GM23338 (cell line): Measurements from ENCODE around the gene SIVA1. TPM values are rescaled to one million over a fixed set of nuclear protein-coding genes. Genes with fewer than 3 reads are reported as not detected.

ENCODE experiments used
- ATAC-seq: fragments of 200-7000 bp; cut with Tn5 transposase; 3 replicates; pipeline ENCODE4 v1.9.1; 2020
- DNase-seq: peaks from one replicate; pipeline ENCODE4 v3.0.0-alpha.2; 2015; ENCODE audit warnings: low spot score
- H2AFZ ChIP-seq: fragments of 200-600 bp; sonication (generic); 2 replicates; pipeline ENCODE4 v1.8.0; 2016; ENCODE audit warnings: antibody characterized with exemption, mild to moderate bottlenecking, moderate library complexity
- H3F3A ChIP-seq: fragments of 200-600 bp; sonication (generic); replicated peaks from 2 replicates; pipeline ENCODE4 v1.8.0; 2017; ENCODE audit warnings: antibody characterized with exemption, mixed run types, low read depth
- H3K27ac ChIP-seq: fragments of 200-600 bp; sonication (generic); 2 replicates; pipeline ENCODE4 v1.6.1; 2016; ENCODE audit warnings: low read depth
- H3K27me3 ChIP-seq: fragments of 200-600 bp; sonication (generic); 2 replicates; pipeline ENCODE4 v1.8.0; 2016; ENCODE audit warnings: mild to moderate bottlenecking, mixed run types, moderate library complexity; ENCODE audit not compliant: insufficient read depth
- H3K36me3 ChIP-seq: fragments of 200-600 bp; sonication (generic); 2 replicates; pipeline ENCODE4 v1.8.0; 2016; ENCODE audit warnings: mild to moderate bottlenecking; ENCODE audit not compliant: insufficient read depth
- H3K4me1 ChIP-seq: fragments of 200-600 bp; sonication (generic); 2 replicates; pipeline ENCODE4 v1.8.0; 2016; ENCODE audit warnings: mild to moderate bottlenecking, moderate library complexity; ENCODE audit not compliant: insufficient read depth
- H3K4me2 ChIP-seq: fragments of 200-600 bp; sonication (generic); 2 replicates; pipeline ENCODE4 v1.7.1; 2017; ENCODE audit warnings: mixed run types
- H3K4me3 ChIP-seq: fragments of 200-600 bp; sonication (generic); 2 replicates; pipeline ENCODE4 v1.6.1; 2016; ENCODE audit warnings: mixed run types
- H3K79me2 ChIP-seq: fragments of 200-600 bp; sonication (generic); replicated peaks from 2 replicates; pipeline ENCODE4 v1.8.0; 2017; ENCODE audit warnings: mild to moderate bottlenecking; ENCODE audit not compliant: insufficient read depth
- H3K9me2 ChIP-seq: fragments of 200-600 bp; sonication (generic); 2 replicates; pipeline ENCODE4 v1.8.0; 2017; ENCODE audit not compliant: insufficient read depth
- H4K20me1 ChIP-seq: fragments of 200-600 bp; sonication (generic); replicated peaks from 2 replicates; pipeline ENCODE4 v1.8.0; 2017; ENCODE audit warnings: mild to moderate bottlenecking; ENCODE audit not compliant: insufficient read depth
- H3K27ac Mint-ChIP-seq: 2 replicates; pipeline ENCODE4 v1.8.0; 2020; ENCODE audit warnings: inconsistent platforms, mild to moderate bottlenecking, moderate library complexity, mixed read lengths
- H3K27me3 Mint-ChIP-seq: 3 replicates; pipeline ENCODE4 v1.8.0; 2022; ENCODE audit warnings: low read depth, mild to moderate bottlenecking, moderate library complexity, mixed read lengths, inconsistent platforms; ENCODE audit not compliant: insufficient read depth, poor library complexity
- H3K36me3 Mint-ChIP-seq: 3 replicates; pipeline ENCODE4 v1.8.0; 2021; ENCODE audit warnings: low read depth, mild to moderate bottlenecking, inconsistent platforms, moderate library complexity, mixed read lengths
- H3K4me1 Mint-ChIP-seq: 3 replicates; pipeline ENCODE4 v1.8.0; 2020; ENCODE audit warnings: mild to moderate bottlenecking, inconsistent platforms, mixed read lengths
- H3K4me3 Mint-ChIP-seq: 3 replicates; pipeline ENCODE4 v1.8.0; 2021; ENCODE audit warnings: moderate library complexity, mild to moderate bottlenecking, inconsistent platforms, mixed read lengths
- H3K9me3 Mint-ChIP-seq: 3 replicates; pipeline ENCODE4 v1.8.0; 2020; ENCODE audit warnings: moderate library complexity, mild to moderate bottlenecking, inconsistent platforms, mixed read lengths
- EZH2 ChIP-seq: fragments of 200-600 bp; sonication (generic); IDR thresholded peaks from one replicate; pipeline ENCODE4 v1.8.0; 2017; ENCODE audit warnings: antibody characterized with exemption, mild to moderate bottlenecking, low read depth; ENCODE audit not compliant: unreplicated experiment
- EZH2phosphoT487 ChIP-seq: fragments of 200-600 bp; sonication (generic); IDR thresholded peaks from one replicate; pipeline ENCODE4 v1.8.1; 2018; ENCODE audit warnings: antibody characterized with exemption; ENCODE audit not compliant: unreplicated experiment
- JUNB ChIP-seq: IDR thresholded peaks from one replicate; pipeline ENCODE4 v1.6.1; 2016; ENCODE audit warnings: antibody characterized with exemption; ENCODE audit not compliant: unreplicated experiment
- POLR2AphosphoS5 ChIP-seq: IDR thresholded peaks from 2 replicates; pipeline ENCODE4 v1.6.1; 2016; ENCODE audit warnings: antibody characterized with exemption, low read depth
- STAT1 ChIP-seq: IDR thresholded peaks from one replicate; pipeline ENCODE4 v1.6.1; 2016; ENCODE audit warnings: antibody characterized with exemption; ENCODE audit not compliant: unreplicated experiment
- ZNF331 ChIP-seq: fragments of 250-450 bp; sonication (Bioruptor Pico); IDR thresholded peaks from 2 replicates; pipeline ENCODE4 v1.5.0; 2020; ENCODE audit warnings: low read depth, mild to moderate bottlenecking, moderate library complexity
- polyA plus RNA-seq: library from polyadenylated mRNA; unstranded; fragments of >200 nt; fragmentation: Nextera tagmentation; extraction: Ambion mirVana; gene quantifications from 2 replicates; pipeline ENCODE4 v1.2.1, GENCODE V29; 2016
- total RNA-seq: library from RNA; depleted of rRNA; stranded (reverse); fragments of >200 nt; shearing (Covaris generic); gene quantifications from 2 replicates; pipeline ENCODE4 v1.2.3, GENCODE V29; 2014
- TF ChIP-seq, protein P1 (sequence below), 2 experiments: fragments of 200-600 bp in 1 of 2; sonication (generic) in 1 of 2; conservative IDR thresholded peaks; 2 replicates each; pipeline versions ENCODE4 v1.5.1 to v1.6.1; 2016 to 2017; ENCODE audit warnings: antibody characterized with exemption in 2 of 2, low read depth in 2 of 2, mild to moderate bottlenecking in 2 of 2, moderate library complexity in 1 of 2
- TF ChIP-seq, protein P2 (sequence below): IDR thresholded peaks from 2 replicates; pipeline ENCODE4 v1.6.1; 2016; ENCODE audit warnings: antibody characterized with exemption
- TF ChIP-seq, protein P3 (sequence below): IDR thresholded peaks from one replicate; pipeline ENCODE4 v1.6.1; 2018; ENCODE audit warnings: antibody characterized with exemption; ENCODE audit not compliant: unreplicated experiment

The SIVA1 gene
- total and polyA plus RNA-seq, 2 experiments from 2014 or later = 215 to 392 TPM

DNA sequence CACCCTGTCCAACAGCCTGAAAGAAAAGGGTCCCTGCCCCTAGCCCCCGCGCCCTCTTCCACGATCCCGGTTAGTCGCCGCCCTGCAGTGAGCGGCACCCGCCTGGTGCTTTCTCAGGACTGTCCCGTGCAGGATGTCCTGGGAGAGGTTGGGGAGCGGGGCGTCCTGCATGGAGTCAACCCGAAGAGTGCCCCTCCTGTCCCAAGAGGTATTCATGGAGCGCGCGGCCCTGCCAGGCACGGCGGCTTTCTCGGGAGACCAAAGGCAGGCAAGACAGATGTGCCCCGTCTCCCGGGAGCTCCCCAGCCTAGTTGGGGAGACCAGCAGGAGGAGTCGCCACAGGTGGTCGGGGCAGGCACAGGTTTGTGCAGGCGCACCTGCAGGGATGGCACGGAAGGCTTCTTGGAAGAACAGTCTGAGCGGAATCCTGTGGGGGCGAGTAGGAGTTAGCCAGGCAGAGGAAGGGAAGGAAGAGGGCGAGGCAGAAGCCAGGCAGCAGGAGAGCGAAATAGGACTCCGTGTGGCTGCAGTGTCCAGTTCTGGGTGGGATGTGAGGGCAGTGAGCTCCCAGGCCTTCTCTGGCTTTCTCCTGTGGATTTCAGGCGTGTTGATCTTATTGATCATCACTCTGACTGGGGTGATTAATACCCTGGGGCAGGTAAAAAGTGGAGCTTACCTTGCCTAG lies 723 bp downstream of the SIVA1 start (continued):
- TF ChIP-seq EZH2 (no peak), POLR2AphosphoS5 (no peak)
- TF ChIP-seq, protein P1, sequence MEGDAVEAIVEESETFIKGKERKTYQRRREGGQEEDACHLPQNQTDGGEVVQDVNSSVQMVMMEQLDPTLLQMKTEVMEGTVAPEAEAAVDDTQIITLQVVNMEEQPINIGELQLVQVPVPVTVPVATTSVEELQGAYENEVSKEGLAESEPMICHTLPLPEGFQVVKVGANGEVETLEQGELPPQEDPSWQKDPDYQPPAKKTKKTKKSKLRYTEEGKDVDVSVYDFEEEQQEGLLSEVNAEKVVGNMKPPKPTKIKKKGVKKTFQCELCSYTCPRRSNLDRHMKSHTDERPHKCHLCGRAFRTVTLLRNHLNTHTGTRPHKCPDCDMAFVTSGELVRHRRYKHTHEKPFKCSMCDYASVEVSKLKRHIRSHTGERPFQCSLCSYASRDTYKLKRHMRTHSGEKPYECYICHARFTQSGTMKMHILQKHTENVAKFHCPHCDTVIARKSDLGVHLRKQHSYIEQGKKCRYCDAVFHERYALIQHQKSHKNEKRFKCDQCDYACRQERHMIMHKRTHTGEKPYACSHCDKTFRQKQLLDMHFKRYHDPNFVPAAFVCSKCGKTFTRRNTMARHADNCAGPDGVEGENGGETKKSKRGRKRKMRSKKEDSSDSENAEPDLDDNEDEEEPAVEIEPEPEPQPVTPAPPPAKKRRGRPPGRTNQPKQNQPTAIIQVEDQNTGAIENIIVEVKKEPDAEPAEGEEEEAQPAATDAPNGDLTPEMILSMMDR (conservative IDR thresholded peaks at IDR 0.05; ENCODE audit: low read depth in 2 of 2) = no peak

DNA sequence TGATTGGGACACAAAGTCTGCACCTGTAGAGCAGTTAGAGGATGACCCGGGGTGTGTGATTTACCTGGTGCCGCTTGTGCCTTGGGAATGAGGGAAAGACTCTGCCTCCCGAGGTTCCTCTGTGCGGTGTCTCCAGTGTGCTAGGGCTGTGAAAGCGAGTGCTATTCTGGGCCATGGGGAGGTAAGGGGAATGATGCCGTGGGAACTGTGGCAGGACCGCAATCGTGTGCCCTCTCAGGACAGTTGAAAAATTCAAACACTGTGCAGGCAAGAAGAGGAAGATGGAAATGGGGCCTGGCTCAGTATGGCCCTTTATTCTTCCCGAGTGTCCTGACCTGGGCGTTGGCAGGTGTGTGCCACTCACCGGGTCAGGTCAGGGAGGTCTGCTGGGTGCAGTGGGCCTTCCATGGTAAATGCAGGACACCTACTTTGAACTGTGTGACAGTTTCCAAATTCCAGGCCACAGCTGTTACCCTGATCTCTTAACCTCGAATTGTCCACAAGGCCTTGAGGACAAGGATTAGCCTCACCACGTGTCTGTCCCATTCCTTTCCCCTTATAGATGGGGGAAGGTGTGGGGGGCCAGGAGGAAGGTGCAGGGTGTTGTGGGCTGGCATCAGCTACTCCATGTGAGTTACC lies 1.4 kb downstream of the SIVA1 start:
- peaks cover 39% of the 10 kb centered on the region for H3K79me2 ChIP-seq
- H3K4me1 Mint-ChIP-seq = peaks cover 14% of the 10 kb centered on the region
- TF ChIP-seq, protein P1 (conservative IDR thresholded peaks at IDR 0.05; ENCODE audit: low read depth in 2 of 2) = no peak
- TF ChIP-seq, protein P2, sequence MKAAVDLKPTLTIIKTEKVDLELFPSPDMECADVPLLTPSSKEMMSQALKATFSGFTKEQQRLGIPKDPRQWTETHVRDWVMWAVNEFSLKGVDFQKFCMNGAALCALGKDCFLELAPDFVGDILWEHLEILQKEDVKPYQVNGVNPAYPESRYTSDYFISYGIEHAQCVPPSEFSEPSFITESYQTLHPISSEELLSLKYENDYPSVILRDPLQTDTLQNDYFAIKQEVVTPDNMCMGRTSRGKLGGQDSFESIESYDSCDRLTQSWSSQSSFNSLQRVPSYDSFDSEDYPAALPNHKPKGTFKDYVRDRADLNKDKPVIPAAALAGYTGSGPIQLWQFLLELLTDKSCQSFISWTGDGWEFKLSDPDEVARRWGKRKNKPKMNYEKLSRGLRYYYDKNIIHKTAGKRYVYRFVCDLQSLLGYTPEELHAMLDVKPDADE = no peak
- TF ChIP-seq ZNF331 (CRISPR knock-in tag) (no peak), STAT1 (no peak), EZH2phosphoT487 (no peak), JUNB (no peak)
- TF ChIP-seq, protein P3, sequence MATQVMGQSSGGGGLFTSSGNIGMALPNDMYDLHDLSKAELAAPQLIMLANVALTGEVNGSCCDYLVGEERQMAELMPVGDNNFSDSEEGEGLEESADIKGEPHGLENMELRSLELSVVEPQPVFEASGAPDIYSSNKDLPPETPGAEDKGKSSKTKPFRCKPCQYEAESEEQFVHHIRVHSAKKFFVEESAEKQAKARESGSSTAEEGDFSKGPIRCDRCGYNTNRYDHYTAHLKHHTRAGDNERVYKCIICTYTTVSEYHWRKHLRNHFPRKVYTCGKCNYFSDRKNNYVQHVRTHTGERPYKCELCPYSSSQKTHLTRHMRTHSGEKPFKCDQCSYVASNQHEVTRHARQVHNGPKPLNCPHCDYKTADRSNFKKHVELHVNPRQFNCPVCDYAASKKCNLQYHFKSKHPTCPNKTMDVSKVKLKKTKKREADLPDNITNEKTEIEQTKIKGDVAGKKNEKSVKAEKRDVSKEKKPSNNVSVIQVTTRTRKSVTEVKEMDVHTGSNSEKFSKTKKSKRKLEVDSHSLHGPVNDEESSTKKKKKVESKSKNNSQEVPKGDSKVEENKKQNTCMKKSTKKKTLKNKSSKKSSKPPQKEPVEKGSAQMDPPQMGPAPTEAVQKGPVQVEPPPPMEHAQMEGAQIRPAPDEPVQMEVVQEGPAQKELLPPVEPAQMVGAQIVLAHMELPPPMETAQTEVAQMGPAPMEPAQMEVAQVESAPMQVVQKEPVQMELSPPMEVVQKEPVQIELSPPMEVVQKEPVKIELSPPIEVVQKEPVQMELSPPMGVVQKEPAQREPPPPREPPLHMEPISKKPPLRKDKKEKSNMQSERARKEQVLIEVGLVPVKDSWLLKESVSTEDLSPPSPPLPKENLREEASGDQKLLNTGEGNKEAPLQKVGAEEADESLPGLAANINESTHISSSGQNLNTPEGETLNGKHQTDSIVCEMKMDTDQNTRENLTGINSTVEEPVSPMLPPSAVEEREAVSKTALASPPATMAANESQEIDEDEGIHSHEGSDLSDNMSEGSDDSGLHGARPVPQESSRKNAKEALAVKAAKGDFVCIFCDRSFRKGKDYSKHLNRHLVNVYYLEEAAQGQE = no peak

More for the DNA sequence above, 1.4 kb downstream of the SIVA1 start:
- ATAC-seq (no peak), DNase-seq (no peak)
- Histone ChIP-seq H3K9me2 (no peaks in the 10 kb centered on the region), H3F3A (no peaks in the 10 kb centered on the region), H2AFZ (no peak overlapping the region), H3K4me3 (peak overlapping the region; percentile 93), H3K36me3 (peaks cover 5% of the 10 kb centered on the region; the same call in 1 of the 2 replicates), H3K4me2 (peak overlapping the region; percentile 99), H3K27me3 (no peaks in the 10 kb centered on the region), H3K27ac (no peak overlapping the region), H3K4me1 (peaks cover 6% of the 10 kb centered on the region; the same call in 1 of the 2 replicates), H4K20me1 (peaks cover 11% of the 10 kb centered on the region)
- H3K4me3 Mint-ChIP-seq = peak overlapping the region; percentile 86
- H3K27ac Mint-ChIP-seq = peak overlapping the region; percentile 79; the same call in 1 of the 2 replicates
- H3K36me3 Mint-ChIP-seq = peaks cover 62% of the 10 kb centered on the region
- H3K27me3 Mint-ChIP-seq = peaks cover 27% of the 10 kb centered on the region
- peaks cover 25% of the 10 kb centered on the region for H3K9me3 Mint-ChIP-seq
